Limb (tissue), 2 donors: ENCODE measurements around the gene ARPIN.
"Not testable (repeated sequence)": the region's sequence is repeated elsewhere in the genome, so short reads cannot be mapped to it uniquely, and the experiment has no call there.

Source experiments
- DNase-seq, 2 donors: peaks; one replicate each; pipeline ENCODE4 v3.0.0-alpha.2; 2016; ENCODE audit errors: extremely low spot score in 2 of 2

The ARPIN gene

GRCh38 chr15:89878323-89878722 is 34.4 kb downstream of the ARPIN start:
- no peak for DNase-seq

DNA sequence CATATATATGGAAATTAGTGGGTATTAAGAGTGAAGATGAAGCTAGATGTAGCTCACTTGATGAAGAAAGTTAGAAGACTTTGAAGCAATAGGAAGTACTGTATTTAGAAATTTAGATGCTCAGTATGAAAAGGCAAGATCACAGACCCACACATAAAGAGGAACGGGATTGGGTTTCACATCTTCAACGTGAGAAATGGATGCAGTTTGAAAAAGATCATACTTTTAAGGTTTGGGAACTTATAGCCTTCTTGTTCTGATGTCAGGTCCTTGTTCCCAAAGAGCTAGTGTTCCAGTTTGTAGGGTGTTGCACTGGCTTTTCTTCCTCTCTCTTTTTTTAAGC is 35.7 kb downstream of the ARPIN start:
- DNase-seq: no peak

- no peak for DNase-seq
Measured at GRCh38 chr15:89876396-89877082, 36.2 kb downstream of the ARPIN start.

DNA sequence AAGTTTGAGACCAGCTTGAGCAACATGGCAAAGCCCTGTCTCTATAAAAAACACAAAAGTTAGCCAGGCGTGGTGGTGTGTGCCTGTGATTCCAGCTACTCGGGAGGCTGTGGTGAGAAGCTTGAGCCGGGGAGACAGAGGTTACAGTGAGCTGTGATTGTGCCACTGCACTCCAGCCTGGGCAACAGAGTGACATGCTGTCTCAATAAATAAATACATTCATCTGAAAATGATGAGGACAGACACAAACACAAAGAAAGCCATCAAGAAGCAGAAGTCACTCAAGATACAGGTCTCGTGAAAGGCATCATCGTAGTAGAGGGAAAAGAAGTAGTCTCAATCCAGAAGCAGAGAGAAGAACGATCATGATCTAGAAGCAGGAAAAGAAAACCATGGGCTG is 37.0 kb downstream of the ARPIN start:
- DNase-seq: no peak

GRCh38 chr15:89874926-89875564 is 37.7 kb downstream of the ARPIN start:
- DNase-seq: peak; percentile 77 to 86

DNA sequence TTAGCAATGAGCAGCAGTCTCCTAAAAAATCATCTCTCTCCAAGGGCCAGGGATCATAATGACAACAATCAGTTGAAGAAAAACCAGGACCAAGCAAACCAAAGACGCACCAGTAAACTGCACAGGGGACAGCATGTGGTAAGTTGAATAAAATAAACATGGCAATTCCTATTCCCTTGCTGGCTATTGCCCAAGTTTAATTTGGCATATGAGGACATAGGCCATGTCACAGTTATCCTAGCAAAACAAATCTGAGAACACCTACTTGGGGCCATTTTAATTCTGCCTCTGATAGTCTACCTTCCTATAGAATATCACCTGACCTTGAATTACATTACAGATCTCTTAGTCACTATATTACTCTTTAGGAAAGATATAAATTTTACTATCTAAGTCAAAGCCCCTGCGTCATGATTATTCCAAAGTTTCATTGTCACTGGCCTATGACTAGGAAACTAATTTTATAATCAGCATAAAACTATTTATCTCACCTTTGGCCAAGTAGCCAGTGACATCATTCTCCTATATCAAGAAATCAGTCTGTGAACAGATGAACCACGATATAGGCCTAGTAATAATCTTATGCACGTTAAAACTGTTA is 42.0 kb downstream of the ARPIN start:
- DNase-seq: no peak

GRCh38 chr15:89870006-89870405 is 42.7 kb downstream of the ARPIN start:
- DNase-seq: no peak

GRCh38 chr15:89869490-89869889 is 43.3 kb downstream of the ARPIN start:
- not testable (repeated sequence) for DNase-seq

DNA sequence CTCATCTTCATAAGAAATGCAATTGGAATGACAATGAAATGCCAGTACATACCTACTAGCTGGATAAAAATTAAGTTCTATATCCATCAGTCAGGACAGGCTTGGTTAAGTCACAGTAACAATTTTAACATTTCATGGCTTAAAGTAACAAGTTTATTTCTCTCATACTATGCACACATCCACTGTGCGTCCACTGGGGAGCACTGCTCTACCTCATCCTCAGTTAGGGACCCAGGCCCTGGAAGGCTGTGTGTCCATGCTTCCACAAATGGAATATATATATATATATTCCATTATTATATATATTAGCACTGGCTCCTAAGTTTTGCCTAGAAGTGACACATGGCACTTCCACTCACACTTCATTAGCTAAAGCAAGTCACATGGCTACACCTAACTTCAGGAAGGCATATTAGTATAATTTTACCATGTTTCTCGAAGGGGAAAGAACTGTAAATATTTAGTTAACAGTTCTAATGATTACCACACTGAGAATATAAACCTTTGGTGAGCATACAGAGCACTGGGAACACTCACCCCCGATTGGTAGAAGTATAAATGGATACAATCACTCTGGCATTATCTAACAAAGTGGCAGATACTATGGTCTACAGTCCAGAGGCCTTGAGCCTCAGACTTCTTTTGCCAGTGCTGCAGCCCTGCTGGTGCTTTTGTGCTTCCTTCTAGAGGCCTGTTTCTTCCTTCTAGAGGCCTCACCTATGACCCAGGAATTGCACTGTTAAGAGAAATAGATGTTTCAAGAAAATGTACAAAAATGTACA is 47.6 kb downstream of the ARPIN start:
- no peak for DNase-seq

DNA sequence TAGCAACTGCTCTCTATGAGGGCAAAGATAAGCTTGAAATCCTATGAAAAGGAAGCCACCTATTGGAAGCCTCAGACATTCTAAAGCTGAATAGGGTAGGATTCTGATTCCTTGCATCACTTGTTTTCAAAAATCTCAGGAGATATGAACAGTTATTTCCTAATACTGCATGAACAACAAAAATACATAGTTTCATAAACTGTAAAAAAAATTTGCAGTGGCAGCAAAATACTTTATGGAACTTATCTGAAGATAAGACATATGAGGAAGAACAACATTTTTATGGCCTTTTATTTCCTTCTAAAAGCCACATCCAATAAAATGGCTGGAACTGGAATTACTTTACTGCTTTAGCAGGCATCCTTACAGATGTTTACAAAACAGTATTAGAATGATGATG is 48.8 kb downstream of the ARPIN start:
- DNase-seq: no peak

- DNase-seq: no peak
Measured at GRCh38 chr15:89860891-89861290, 51.9 kb downstream of the ARPIN start.

DNA sequence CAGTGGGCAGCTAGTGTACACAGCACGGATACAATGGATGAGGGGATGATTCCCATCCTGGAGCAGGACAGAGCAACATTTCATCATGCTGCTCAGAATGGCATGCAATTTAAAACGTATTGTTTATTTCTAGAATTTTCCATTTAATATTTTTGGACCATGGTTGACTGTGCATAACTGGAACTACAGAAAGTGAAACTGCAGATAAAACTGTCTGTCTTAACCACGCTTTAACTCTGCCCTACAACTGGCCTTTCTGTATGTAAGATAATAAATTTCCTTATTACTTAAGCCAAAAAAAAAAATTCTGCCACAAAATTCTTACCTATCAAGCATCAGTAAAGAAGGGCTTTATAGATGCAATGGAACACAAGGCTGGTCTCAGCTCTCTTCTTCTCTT is 52.3 kb downstream of the ARPIN start:
- DNase-seq: no peak

DNA sequence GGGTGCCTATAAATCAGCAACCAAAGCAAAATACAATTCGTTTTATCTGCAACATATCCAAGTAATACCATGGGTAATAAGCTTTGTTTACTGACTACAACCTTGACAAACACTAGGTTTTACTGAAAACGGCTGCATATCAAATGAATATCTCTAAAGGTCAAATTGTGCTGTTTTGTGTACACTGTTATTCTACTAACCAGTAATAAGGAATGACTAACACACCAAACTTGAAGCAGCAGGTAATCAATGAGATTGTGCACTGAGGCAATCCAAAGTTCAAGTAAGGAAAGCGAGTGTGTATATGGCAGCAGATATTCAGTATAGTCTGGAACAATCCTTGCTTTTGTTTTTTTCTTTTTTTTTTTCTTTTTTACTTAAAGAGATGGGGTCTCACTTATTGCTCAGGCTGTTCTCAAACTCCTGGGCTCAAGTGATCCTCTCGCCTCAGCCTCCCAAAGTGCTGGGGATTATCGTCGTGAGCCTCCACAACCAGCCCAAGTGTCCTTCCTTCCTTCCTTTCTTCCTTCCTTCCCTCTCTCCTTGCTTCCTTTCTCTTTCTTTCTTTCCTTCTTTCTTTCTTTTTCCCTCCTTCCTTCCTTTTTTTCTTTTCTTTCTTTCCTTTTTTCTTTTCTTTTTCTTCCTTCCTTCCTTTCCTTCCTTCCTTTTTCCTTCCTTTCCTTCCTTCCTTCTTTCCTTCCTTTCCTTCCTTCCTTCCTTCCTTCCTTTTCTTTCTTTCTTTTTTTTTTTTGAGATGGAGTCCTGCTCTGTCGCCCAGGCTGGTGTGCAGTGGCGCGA is 53.9 kb downstream of the ARPIN start:
- DNase-seq: no peak

DNA sequence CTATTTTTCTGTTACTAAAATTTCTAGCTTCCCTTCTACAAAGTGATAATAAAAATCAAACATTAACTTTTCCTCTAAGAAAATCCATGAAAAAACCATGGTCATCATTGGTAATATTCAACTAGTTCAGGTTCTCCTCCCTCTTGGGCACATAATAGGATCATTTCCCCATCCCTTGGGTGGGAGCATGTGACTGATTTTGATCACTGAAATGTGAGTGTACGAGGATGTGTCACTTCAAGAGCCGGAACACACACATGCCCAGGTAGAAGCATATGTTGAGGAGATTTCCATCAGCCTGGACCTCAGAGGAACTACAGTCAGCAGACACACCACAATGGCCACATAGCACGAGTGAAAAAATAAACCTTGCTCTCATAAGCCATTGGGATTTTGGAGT is 55.1 kb downstream of the ARPIN start:
- DNase-seq: no peak

GRCh38 chr15:89855948-89856347 is 56.8 kb downstream of the ARPIN start:
- DNase-seq: no peak

DNA sequence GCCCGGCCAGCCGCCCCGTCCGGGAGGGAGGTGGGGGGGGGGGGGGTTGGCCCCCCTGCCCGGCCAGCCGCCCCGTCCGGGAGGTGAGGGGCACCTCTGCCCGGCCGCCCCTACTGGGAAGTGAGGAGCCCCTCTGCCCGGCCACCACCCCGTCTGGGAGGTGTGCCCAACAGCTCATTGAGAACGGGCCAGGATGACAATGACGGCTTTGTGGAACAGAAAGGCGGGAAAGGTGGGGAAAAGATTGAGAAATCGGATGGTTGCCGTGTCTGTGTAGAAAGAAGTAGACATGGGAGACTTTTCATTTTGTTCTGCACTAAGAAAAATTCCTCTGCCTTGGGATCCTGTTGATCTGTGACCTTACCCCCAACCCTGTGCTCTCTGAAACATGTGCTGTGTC is 57.9 kb downstream of the ARPIN start:
- not testable (repeated sequence) for DNase-seq

DNA sequence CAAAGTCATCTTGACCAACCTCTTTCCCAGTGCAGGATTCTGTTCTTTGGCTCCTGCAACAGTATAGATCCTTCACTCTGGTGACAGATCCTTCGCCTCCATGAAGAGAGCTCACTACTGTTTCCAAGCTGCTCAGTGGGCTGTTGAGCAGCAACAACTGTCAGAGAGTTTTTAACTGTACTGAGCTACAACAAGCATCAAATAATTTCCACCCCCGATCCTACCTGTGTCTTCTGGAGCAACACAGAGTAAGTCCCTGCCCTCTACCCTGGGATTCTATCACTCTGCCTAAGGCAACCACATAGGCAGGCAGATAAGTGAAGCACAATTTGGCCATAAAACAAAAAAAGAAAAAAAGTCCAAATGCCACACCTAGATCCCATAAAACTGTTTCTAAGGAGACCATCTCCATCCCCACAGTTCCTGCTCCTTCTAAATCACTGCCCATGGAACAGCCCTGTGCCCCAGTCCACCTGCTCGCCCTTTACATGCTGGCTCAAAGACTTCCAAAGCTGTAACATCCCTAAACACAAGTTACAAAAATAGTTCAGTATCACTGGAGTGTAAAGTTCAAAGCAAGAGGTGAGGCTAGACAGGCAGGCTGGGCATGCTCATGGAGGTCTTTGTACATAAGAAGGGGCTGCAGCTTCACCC is 60.3 kb downstream of the ARPIN start:
- no peak for DNase-seq

DNA sequence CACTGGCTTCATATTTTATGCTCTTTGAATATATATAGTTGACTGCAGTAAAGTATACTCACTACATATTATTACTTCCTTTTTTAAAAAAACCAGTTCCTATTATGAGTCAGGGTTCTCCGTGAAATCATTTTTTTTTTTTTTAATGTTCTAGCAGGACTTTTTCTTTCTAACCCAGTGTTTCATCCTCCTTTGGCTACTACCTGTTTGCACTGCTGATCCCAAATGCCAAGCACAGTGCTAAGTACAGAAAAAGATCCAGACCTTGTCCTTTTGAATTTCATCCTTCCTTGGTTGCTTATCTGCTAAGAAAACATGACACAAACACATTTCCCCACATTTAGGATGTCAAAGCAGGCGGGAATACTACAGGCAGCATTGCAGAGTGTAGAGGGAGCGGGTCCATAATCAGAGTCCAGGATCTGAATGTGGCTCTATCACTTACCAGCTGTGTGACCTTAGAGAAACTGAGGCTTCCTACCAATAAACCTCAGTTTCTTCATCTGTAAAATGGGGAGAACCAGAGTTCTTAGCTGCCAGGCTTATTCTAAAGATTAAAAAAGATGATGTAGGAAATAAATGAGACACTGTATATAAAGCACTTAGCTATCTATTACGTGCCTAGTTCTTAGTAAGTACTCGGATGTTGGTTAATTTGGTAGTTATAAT is 60.9 kb downstream of the ARPIN start:
- DNase-seq: no peak

DNA sequence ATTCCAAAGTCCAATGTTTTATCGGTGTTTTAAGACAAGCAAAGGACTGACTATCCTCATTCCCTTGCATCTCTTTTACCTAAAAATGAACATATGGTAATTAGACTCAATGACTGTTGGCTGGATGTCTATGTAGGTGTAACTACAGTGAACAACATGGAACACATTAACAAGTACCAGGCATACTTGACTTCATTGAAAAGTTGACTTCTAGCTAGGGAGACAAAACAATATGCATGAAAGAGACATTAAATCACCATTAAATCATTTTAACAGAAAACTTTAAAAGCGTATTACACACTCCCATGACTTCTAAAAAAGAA is 63.8 kb downstream of the ARPIN start:
- no peak for DNase-seq

- no peak for DNase-seq
Measured at GRCh38 chr15:89847101-89847500, 65.7 kb downstream of the ARPIN start.
